HG03039 (cell line): Measurements from ENCODE around the gene DMTF1.
A peak's percentile ranks its signal among the peaks of the same experiment; 100 is the strongest.
"Not testable (repeated sequence)": the region's sequence is repeated elsewhere in the genome, so short reads cannot be mapped to it uniquely, and the experiment has no call there.

Source experiments
- ATAC-seq: cut with Tn5 transposase; IDR thresholded peaks from one replicate; pipeline ENCODE4 v1.9.1; 2021; ENCODE audit warnings: mild to moderate bottlenecking, moderate library complexity; ENCODE audit not compliant: unreplicated experiment

DMTF1 gene, protein sequence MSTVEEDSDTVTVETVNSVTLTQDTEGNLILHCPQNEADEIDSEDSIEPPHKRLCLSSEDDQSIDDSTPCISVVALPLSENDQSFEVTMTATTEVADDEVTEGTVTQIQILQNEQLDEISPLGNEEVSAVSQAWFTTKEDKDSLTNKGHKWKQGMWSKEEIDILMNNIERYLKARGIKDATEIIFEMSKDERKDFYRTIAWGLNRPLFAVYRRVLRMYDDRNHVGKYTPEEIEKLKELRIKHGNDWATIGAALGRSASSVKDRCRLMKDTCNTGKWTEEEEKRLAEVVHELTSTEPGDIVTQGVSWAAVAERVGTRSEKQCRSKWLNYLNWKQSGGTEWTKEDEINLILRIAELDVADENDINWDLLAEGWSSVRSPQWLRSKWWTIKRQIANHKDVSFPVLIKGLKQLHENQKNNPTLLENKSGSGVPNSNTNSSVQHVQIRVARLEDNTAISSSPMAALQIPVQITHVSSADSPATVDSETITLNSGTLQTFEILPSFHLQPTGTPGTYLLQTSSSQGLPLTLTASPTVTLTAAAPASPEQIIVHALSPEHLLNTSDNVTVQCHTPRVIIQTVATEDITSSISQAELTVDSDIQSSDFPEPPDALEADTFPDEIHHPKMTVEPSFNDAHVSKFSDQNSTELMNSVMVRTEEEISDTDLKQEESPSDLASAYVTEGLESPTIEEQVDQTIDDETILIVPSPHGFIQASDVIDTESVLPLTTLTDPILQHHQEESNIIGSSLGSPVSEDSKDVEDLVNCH

GRCh38 chr7:87152112-87152896, at the start of gene DMTF1:
Gene DMTF1, plus strand, starts transcription at chr7:87152453. Its CDS starts 12,489 bp downstream, at chr7:87164942.
- ATAC-seq = peak; percentile 82

DNA sequence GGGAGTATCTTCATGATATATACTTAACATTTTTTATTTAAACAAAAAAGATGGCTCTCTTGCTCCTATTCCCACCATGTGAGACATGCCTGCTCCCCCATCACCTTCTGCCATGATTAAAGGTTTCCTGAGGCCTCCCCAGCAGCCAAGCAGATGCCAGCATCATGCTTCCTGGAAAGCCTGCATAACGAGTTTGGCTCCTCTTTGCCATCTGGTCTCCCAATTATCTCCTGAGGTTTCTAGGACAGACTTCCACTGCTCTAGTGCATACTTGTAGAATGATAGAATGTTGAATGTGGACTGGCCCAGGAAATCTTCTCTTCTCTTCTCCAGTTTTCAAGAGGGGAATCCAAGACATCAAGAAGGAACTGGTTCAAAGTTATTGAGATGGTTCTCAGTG, 46.9 kb upstream of the DMTF1 start:
- no peak for ATAC-seq

DNA sequence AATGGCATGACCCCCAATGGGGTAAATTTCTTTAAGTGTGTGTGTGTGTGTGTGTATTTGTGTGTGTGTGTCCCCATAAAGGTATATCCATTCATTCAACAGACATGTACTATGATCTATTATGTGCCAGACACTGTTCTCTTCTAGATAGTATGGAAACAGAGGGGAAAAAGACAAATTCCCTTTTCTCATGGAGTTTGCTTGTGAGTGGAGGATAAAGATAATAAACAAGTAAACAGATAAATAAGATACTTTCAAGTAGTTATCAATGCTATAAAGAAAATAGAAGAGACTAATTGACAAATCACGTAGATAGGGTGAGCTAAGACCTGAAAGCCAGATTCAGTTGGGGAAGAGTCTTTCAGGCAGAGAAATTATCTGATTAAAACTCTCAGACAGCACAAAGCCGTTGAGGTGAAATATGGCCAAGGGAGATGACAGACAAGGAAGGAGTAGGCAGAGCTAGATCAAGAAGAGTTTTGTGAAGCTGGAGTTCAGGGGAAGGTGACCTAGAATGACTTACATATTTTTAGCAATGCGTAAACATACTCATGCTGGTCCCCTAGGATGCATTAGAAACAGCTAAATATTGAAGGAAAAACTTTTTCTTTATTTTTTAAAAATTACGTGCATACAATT, 45.2 kb upstream of the DMTF1 start:
- no peak for ATAC-seq

DNA sequence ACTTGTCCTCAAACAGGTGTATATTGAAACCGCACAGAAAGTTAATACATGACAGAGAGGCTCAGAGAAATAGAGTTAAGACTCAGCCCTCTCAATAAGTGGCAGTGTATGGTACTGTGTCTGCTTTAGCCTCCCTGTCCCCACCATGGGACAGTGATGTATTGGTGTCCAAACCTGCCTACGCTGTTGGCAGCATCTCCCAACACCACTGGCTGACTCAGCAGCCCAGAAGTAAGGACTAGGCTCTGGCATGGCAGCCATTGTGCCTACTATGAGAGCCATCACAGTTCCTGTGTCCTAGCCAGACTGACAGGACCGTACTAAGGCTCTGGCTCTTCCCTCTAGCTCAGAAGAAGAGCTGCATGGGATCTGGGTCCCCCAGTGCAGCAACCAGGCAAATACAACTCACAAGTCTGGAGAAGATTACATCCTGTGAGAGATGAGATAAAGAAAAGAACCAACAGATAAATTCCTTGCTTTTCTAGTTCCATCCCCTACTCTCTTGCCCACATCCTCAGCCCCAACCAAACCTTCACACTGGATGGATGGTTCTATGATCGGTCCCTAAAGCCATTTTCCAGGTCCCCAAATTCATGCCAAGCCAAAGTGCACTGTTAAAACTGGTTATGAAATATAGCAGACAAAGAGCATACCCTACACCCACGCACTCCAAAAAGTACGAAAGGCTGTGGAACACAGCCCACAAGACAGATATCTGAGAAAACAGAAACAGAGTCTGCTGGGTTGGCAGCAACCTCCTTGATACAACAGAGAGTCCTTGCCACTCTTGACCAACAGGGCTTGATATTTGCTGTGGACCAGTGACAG, 44.1 kb upstream of the DMTF1 start:
- ATAC-seq = no peak

DNA sequence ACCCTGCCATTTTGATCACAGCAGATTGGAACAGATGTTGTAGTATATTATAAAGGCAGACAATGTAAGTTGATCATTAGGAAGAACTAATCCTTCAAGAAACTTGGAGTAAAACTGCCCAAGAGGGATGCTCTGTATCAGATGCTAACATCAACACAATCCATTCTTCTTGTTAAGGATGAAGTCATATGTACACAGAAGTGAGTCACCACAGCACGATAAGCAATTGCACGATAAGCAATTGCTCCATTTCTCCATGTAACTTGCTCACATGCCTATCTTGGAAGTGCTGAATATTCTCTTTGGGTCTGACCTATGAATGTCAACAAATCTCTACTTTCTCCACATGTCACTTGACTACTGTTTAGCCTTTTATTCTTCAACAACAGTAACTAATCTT, 41.5 kb upstream of the DMTF1 start:
- no peak for ATAC-seq

- no peak for ATAC-seq
These were observed 40.4 kb upstream of the DMTF1 start for GRCh38 chr7:87111877-87112276.

DNA sequence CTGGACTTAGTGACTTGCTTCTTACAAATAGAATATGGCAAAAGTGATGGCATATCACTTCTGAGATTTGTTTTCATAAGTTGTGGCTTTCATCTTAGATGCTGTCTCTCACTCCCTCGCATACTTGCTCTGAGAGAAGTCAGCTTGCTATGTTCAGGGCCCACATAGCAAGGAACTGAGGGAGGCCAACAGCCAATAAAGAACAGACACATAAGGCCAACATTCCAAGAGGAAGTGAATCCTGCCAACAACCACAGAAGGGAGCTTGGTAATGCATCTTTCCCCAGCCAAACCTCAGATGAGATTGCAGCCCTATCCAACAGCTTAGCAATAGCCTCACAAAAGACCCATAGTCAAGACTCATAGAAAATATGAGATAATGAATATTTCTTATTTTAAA, 39.2 kb upstream of the DMTF1 start:
- ATAC-seq = no peak

DNA sequence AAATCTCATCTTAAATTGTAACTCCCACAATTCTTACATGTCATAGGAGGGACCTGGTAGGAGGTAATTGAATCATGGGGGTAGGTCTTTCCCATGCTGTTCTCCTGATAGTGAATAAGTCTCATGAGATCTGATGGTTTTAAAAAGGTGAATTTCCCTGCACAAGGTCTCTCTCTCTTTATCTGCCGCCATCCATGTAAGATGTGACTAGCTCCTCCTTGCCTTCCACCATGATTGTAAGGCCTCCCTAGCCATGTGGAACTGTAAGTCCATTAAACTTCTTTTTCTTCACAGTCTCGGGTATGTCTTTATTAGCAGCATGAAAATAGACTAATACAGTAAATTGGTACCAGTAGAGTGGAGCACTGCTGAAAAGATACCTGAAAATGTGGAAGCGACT, 38.3 kb upstream of the DMTF1 start:
- ATAC-seq = not testable (repeated sequence)

DNA sequence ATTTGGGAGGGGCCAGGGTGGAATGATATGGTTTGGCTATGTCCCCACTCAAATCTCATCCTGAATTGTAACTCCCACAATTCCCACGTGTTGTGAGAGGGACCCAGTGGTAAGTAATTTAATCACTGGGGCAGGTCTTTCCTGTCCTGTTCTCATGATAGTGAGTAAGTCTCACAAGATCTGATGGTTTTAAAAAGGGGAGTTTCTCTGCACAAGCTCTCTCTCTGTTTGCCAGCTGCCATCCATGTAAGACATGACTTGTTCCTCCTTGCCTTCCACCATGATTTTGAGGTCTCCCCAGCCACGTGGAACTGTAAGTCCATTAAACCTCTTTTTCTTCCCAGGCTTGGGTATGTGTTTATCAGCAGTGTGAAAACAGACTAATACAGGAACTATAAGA, 36.5 kb upstream of the DMTF1 start:
- ATAC-seq = not testable (repeated sequence)

DNA sequence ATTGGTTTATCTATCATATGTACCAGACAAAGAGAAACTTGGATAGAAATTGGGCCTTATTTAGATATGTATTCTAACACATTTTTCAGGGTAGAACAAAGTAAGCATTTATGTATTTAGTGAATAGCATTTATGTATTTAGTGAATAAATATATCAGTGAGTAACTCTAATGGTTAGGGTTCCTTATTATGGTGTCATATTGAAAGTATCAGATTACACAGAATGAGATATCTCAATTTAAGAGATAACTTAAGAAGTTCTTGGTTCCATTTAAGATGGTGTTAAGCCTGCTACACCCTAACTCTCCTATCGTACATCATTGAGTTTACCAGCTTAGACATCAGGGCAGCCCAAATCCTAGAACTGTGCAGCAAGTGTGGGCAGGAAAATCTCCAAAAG, 35.9 kb upstream of the DMTF1 start:
- peak; percentile 72 for ATAC-seq

DNA sequence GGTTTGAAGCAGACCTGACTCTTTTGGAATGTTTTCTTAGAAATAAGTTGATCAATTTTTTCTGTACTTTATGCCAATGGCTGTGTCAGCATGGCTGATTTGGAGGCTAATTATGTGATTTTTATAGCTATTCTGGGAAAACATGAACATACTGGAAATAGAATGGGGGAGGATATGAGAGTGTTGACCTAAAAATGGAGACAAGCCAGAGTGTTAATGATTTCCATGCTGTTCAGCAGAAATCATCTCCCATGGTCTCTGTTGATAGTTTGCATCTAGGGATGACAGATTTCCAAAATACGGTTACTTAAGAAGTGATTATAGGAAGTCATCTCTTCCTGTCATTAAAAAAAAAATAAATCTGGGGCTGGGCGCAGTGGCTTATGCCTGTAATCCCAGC, 32.7 kb upstream of the DMTF1 start:
- ATAC-seq = no peak

- ATAC-seq = no peak
These were observed 29.1 kb upstream of the DMTF1 start for GRCh38 chr7:87123105-87123504.

GRCh38 chr7:87127019-87127418, 25.2 kb upstream of the DMTF1 start:
- ATAC-seq = peak; percentile 41

GRCh38 chr7:87128861-87129267, 23.4 kb upstream of the DMTF1 start:
- no peak for ATAC-seq

DNA sequence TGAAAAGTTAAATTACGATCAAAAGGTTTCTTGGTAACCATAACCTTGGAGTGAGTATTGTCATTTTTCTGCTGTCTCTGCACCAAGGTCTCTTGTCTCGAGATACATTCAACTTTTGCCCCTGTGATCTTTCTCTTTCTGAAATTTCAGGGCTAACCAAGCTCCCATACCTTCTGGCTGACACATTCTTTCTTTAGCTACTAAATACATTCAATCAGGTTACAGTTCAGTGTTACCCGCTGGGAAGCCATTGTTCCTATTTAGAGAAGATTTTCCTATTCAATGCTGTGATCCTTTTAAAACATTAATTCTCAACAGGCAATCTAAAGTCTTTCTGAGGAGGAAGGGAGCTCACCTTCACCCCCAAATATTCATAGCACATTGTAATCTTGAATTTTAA, 22.9 kb upstream of the DMTF1 start:
- ATAC-seq = no peak

DNA sequence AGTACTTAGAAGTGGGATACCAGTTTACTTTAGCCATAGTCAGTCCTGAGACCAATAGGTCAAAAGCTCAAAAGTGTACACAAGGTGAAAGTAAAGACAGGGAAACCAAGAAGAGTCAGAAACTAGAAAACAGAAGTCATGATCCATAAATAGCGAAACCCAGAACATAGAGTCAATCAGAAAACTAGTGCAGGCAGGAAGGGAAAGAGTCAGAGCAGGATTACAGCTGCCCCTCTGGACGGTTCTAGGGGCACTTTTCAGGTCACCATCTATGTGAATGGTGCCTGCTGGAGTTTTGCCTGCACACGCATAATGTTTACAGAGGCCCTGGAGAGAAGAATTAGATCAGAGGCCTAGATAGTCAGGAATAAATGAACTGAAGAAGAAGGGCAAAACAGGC, 22.4 kb upstream of the DMTF1 start:
- ATAC-seq = peak; percentile 93

- ATAC-seq = no peak
These were observed 20.5 kb upstream of the DMTF1 start for GRCh38 chr7:87131771-87132170.

GRCh38 chr7:87137271-87137670, 15.0 kb upstream of the DMTF1 start:
- ATAC-seq = no peak

DNA sequence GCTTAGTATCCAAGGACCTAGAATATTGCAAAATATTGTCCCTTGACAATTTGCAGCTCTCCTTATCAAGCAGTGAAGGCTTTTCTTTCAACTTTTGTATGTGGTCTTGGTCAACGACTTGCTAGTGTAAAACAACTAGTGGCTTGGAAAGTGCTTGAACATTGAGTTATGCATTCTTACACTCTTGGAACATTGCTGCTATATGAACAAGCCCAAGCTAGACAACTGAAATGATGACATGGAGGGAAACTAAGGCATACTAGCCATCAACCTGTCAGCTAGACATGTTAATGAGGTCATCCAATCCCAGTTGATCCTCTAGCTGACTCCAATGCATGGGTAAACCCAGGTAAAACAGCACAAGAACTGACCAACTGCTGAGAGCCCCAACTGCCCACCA, 12.7 kb upstream of the DMTF1 start:
- ATAC-seq = no peak

DNA sequence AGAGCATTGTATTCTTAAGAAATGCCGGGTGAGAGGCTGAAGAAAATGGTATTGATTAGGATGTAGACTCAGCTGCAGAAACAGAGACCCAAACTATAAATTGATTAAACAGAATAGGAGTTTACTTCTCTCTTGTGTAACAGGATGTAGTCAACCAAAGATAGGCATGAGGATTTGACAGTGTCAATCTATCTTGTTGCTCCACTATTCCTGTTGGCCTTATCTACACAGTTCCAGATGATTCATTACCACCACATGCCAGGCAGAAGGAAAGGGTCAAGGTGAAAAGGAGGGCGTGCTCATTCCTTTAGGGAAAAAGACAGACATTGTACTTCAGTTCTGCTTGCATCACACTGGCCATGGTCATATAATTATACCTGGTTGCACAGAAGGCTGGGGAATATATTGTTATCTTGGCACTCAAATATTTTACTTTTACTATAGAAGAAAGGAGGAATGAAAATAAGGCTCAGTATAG, 11.9 kb upstream of the DMTF1 start:
- no peak for ATAC-seq
